NCI-H2081 (cell line): ENCODE measurements around the gene LTBP3.

ENCODE experiments used
- DNase-seq, 2 experiments: peaks; one replicate each; lab custom pipeline; 2025; lab: John Stamatoyannopoulos, UW

Gene LTBP3

GRCh38 chr11:65554057-65554818 is 3.9 kb downstream of the LTBP3 start:
- no peak for DNase-seq

- no peak for DNase-seq
Observed at GRCh38 chr11:65553301-65554001, 4.7 kb downstream of the LTBP3 start.

GRCh38 chr11:65552388-65552951 is 5.7 kb downstream of the LTBP3 start:
- no peak for DNase-seq

GRCh38 chr11:65551572-65552387 is 6.4 kb downstream of the LTBP3 start:
- DNase-seq: peak; percentile 58 to 83

DNA sequence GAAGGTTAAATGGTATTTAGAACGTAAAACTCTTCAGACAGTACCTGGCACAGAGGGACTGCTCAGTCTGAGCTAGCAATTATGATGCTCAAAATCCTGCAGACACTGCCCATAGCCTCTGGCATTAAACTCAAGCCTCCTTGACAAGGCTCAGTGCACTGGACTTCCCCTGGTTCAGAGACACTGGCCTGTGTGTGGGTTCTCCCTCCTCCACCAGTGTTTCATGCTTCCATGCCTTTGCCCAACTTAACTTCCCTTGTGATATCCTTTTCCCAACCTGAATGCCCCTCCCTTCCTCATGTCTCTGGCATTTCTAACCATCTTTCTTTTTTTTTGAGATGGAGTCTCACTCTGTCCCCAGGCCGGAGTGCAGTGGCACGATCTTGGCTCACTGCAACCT is 9.1 kb downstream of the LTBP3 start:
- DNase-seq: no peak

- DNase-seq: no peak
Observed at GRCh38 chr11:65548395-65548794, 9.8 kb downstream of the LTBP3 start.

- no peak for DNase-seq
Observed at GRCh38 chr11:65547446-65548125, 10.6 kb downstream of the LTBP3 start.

GRCh38 chr11:65546217-65546958 is 11.8 kb downstream of the LTBP3 start:
- peak; percentile 74 to 78 for DNase-seq

- DNase-seq: no peak
Observed at GRCh38 chr11:65545853-65546216, 12.3 kb downstream of the LTBP3 start.

DNA sequence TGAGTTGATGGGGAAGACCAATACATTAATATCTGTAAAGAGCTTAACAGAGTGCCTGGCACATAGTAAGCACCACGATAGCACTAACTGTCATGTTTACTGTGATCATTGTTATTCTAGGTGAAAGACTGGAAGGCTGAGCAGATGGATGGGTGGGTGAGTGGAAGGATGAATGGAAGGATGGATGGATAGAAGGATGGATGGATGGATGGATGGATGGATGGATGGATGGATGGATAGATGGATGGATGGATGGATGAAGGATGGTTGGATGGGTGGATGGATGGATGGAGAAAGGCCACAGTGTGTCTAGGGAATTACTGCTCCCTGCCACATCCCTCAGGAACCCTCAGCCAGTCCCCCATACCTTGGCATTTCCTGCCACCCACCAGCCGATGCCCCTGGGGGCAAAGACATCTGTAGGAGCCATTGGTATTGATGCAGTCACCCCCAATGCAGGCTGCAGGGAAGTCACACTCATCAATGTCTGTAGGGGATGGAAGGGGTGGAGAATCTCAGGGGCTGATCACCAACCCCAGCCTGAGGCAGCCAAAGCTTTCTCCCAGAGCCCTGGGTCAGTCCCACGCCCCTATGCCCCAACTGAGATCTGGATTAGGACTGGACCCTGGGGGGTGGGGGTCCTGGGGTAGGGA is 15.3 kb downstream of the LTBP3 start:
- DNase-seq: no peak

GRCh38 chr11:65541093-65541982 is 16.8 kb downstream of the LTBP3 start:
- DNase-seq: no peak

GRCh38 chr11:65540290-65541092 is 17.7 kb downstream of the LTBP3 start:
- peak; percentile 74 to 76 for DNase-seq

GRCh38 chr11:65539744-65540289 is 18.3 kb downstream of the LTBP3 start:
- peak in 1 of 2 experiments; percentile 53 for DNase-seq

DNA sequence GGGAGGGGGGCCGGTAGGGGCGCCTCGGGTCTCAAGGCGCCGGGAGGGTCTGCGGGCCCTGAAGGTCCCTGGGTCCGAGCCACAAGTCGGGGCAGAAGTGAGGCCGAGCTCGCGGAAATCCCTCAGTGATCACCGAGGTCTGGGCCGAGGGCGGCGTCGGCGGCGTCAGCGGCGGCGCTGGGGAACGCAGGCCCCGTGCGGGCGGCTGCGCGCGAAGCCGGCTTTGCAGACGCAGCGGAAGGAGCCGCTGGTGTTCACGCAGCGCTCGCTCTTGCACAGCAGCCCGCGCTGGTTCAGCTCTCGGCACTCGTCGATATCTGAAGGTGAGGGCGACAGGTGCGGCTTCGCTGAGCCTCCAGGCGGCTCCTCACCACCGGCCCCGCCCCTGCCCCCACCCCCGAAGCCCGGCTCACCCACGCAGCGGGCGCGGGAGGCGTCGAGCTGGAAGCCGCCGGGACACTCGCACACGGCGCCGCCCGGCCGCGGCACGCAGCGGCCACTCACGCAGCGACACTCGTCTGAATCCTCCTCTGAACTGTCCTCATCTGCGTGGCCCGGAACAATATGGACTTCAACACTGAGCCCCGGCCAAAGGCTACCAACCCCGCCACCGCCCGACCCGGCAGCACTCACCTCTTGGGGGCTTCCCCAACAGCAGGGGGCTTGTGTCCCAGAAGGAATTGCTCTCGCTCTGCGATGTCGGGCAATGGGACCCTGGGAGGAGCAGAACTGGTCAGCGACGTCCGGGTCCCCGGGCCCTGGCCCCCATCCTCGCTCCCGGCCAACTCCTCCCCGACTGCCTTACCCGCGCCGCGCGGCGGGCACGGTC is 19.0 kb downstream of the LTBP3 start:
- DNase-seq: no peak

GRCh38 chr11:65538232-65538914 is 19.8 kb downstream of the LTBP3 start:
- DNase-seq: no peak

DNA sequence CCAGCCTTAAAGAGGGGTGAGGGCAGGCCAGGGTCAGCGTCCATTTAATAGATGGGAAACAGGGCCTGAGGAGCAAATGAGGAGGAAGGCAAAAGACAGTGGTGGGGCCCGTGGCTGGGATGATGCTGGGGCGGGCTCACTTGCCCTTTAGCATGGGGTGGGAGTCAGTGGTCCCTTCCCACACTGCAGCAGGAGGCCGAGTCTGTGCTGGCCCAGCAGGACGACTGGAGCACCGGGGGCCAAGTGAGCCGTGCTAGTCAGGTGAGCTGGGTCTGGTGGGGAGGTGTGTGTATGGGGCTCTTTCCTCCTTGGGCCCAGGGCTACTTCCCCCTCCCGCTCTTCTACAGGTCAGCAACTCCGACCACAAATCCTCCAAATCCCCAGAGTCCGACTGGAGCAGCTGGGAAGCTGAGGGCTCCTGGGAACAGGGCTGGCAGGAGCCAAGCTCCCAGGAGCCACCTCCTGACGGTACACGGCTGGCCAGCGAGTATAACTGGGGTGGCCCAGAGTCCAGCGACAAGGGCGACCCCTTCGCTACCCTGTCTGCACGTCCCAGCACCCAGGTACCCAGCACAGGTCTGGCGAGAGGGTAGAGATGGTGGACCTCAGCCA is 20.4 kb downstream of the LTBP3 start:
- no peak for DNase-seq

DNA sequence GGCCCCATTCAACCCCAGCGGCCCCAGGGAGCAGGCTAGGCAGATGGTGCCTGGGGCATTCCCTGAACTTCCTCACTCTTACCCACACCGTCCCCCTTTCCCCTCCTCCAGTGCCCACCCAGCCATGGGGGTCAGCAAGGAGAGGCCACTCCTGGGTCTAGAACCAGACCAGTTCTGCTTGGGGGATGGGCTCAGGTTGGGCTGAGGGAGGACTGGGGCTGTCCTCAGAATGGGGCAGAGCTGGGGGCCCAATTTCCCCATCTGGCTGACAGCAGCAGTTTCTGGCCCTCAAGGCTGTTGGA is 20.9 kb downstream of the LTBP3 start:
- DNase-seq: no peak
